Testis (tissue), 3 donors: ENCODE measurements around the gene KIFC3. TPM values are rescaled to one million over a fixed set of nuclear protein-coding genes. Genes with fewer than 3 reads are reported as not detected.

ENCODE experiments used
- DNase-seq: peaks from one replicate; pipeline ENCODE4 v3.0.0-alpha.2; 2019
- H3K27ac ChIP-seq, 2 donors: fragments of 200-600 bp; sonication (generic); one replicate each; pipeline ENCODE4 v1.5.1; 2019
- H3K27me3 ChIP-seq: fragments of 200-600 bp; sonication (generic); one replicate; pipeline ENCODE4 v1.5.1; 2019
- H3K36me3 ChIP-seq: fragments of 200-600 bp; sonication (generic); one replicate; pipeline ENCODE4 v1.5.1; 2017; ENCODE audit warnings: low read depth; ENCODE audit errors: missing control alignments
- H3K4me1 ChIP-seq: fragments of 200-600 bp; sonication (generic); one replicate; pipeline ENCODE4 v1.5.1; 2019
- H3K4me3 ChIP-seq, 2 donors: fragments of 200-600 bp; sonication (generic); one replicate each; pipeline ENCODE4 v1.5.1; 2017 to 2019
- H3K9me3 ChIP-seq: fragments of 200-600 bp; sonication (generic); one replicate; pipeline ENCODE4 v1.5.1; 2017
- CTCF ChIP-seq, 3 experiments: fragments of 450-650 bp in 2 of 3; fragments of 200-600 bp in 1 of 3; sonication (generic) in 1 of 3; IDR thresholded peaks; one replicate each; pipeline ENCODE4 v1.5.1; 2016 to 2019; ENCODE audit warnings: antibody characterized with exemption in 3 of 3, mild to moderate bottlenecking in 2 of 3, moderate library complexity in 1 of 3
- POLR2A ChIP-seq: fragments of 450-650 bp; IDR thresholded peaks from one replicate; pipeline ENCODE4 v1.6.1; 2017; ENCODE audit warnings: antibody characterized with exemption, mild to moderate bottlenecking, moderate library complexity
- WGBS, 2 donors: methylation state at CpG; one replicate each; pipeline ENCODE4 v1.1.5; 2018; 5-methylcytosine and 5-hydroxymethylcytosine counted together
- intact Hi-C: fragments of 100-400 bp; cut with DNase I; formaldehyde crosslinking; loops from one replicate; pipeline ENCODE4 v1.15.1; 2023; ENCODE audit warnings: low total_unique reads
- polyA plus RNA-seq: library from polyadenylated mRNA; stranded (reverse); fragments of 350-450 nt; fragmentation: Illumina TruSeq; extraction: RNeasy Lipid Tissue Mini Kit (QIAGEN cat#74804); gene quantifications from one replicate; pipeline ENCODE4 v1.2.3, GENCODE V29; 2014; ENCODE audit warnings: low read depth, low replicate concordance; ENCODE audit not compliant: insufficient read depth
- total RNA-seq, 2 donors: library from RNA; depleted of rRNA; stranded (reverse); fragments of >200 nt; gene quantifications; one replicate each; pipeline ENCODE4 v1.2.3, GENCODE V29; 2016

Gene KIFC3
- total and polyA plus RNA-seq, 3 donors from 2014 or later: 105 to 185 (median 137) TPM

DNA sequence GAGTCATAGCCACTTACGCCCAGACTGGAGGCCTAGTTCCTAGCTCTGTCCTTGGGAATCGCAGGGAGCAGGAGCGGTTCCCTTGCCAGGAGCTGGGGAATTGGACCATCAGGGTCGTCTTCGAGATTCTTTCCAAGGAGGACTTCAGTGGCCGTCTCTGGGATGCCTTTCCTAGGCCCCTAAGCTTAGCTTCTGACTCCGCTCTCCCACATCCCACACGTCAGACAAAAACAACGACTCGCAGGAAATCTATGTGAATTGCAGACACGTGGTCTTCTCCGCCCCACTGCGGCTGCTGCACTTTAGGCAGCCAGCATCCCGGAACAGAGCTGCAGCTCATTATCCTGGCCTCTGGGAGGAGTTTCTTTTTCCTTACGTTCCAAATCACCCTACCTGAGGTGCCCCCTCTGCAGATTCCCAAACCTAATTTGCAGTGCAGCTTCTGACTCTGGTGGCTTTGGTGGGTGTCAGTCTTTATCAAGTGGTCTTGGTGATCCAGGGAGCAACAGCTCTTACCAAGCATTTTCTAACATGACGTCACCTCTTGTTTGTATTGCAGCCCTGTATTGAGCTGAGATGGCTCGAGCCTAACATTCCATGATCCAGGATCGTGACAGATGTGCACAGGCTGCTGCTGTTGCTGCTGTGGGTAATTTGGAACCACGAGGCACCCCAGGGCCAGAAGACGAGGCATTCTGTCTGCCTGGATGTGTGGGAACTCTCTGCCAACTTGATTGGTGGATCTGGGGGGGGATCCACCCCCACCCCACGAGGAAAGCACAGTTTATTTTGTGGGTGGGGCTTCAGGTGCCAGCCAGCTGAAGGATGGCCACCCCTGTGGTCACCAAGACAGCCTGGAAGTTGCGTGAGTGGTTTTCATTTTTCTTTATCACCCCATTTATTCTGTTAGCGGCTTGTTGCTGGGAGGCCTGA, 65.6 kb downstream of the KIFC3 start:
- DNase-seq: peak; percentile 71
- no peaks in the 10 kb centered on the region for H3K36me3 ChIP-seq
- peaks cover 5% of the 10 kb centered on the region for H3K4me1 ChIP-seq
- WGBS, 2 donors: 12% methylated on average over 19 to 23 of the region's 23 CpGs
- H3K27me3 ChIP-seq: no peaks in the 10 kb centered on the region
- peak overlapping the region in 1 of 2 donors; percentile 39 for H3K27ac ChIP-seq
- intact Hi-C loops: no loop called here
- no peak for TF ChIP-seq POLR2A
- TF ChIP-seq CTCF (IDR thresholded peaks at IDR 0.05): peak in 1 of 3 experiments; percentile 24
- H3K4me3 ChIP-seq: peak overlapping the region; percentile 76 to 89
- H3K9me3 ChIP-seq: no peaks in the 10 kb centered on the region

DNA sequence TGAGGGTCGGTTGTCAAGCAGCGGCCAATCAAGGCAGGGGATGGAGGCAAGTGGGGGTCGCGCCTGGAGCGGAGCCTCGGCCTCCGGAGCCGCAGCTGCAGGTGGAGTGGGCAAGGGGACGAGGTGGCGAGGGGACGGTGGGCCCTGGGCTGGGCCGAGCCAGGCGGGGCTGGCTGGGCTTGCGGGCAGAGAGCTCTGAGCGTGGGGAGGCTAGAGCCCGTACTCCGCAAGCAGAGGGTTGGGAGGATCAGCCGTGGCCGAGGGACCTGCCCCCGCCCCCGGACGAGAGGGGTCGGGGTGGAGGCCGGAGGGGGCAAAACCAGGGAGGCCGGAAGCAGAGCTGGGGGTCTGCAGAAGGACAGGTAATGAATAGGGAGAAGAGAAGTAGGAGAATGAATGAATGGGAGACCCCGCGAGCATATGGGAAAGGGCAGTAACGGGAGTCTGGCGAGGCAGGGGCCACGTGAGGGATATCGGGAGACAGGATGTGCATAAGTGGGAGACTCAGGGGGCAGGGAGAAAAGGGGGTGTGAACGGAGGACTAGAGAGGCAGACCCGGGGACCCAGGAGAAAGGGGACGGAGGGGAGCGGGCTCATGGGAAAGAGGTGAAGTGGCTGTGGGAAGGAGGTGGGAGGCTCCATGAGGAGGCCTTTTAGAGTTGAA, 66.4 kb downstream of the KIFC3 start, which contains the start of gene KATNB1:
KATNB1 (plus strand) TSS at position 16 of the 664 bp plus-strand sequence. CDS start 1,474 bp downstream, outside the sequence.
- no peaks in the 10 kb centered on the region for H3K36me3 ChIP-seq
- no peaks in the 10 kb centered on the region for H3K9me3 ChIP-seq
- peak within 1 kb of the TSS; percentile 76 to 89 for H3K4me3 ChIP-seq
- 1% methylated on average over 32 to 35 of the region's 35 CpGs for WGBS, 2 donors
- intact Hi-C loops: no loop called here
- H3K27me3 ChIP-seq: no peaks in the 10 kb centered on the region
- TF ChIP-seq POLR2A: no peak
- TF ChIP-seq CTCF (IDR thresholded peaks at IDR 0.05): no peak
- peak within 1 kb of the TSS; percentile 78 to 88 for H3K27ac ChIP-seq
- no peak for DNase-seq
- H3K4me1 ChIP-seq: peaks cover 5% of the 10 kb centered on the region

- Histone ChIP-seq H3K27ac (peak overlapping the region; percentile 78 to 88), H3K9me3 (no peaks in the 10 kb centered on the region), H3K36me3 (no peaks in the 10 kb centered on the region), H3K4me1 (peaks cover 5% of the 10 kb centered on the region), H3K4me3 (peak overlapping the region; percentile 76 to 89), H3K27me3 (no peaks in the 10 kb centered on the region)
- DNase-seq: peak; percentile 100
- intact Hi-C loops: no loop called here
- TF ChIP-seq CTCF (IDR thresholded peaks at IDR 0.05) (no peak), POLR2A (no peak)
- WGBS, 2 donors: 0% methylated on average over 29 to 45 of the region's 45 CpGs
Observed at GRCh38 chr16:57734925-57735754, 67.2 kb downstream of the KIFC3 start.

DNA sequence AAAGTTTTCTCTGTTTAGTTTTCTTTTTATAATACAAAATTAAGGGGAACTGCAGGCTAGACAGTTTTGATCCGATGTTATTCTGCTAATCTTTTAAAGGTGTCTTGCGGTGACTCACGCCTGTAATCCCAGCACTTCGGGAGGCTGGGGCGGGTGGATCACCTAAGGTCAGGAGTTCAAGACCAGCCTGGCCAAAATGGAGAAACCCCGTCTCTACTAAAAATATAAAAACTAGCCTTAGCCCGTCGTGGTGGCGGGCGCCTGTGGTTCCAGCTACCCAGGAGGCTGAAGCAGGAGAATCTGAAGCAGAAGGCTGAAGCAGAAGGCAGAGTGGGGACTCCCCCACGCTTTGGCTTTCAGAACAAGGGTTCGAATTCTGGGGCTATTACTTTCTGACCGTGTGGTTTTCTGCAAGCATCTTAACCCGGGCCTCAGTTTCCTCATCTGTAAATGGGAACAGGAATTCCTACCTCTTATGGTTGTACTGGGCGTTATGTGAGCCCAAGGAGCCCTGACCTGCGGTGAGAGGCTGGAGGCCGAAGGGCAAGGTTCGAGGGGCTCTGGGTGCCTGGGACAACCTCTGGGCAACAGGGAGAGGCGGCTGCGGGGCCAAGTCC, 67.9 kb downstream of the KIFC3 start:
- DNase-seq: no peak
- WGBS, 2 donors: 46 to 48% methylated on average over 16 to 20 of the region's 20 CpGs
- Histone ChIP-seq H3K4me3 (peak overlapping the region; percentile 62 to 89), H3K9me3 (no peaks in the 10 kb centered on the region), H3K36me3 (no peaks in the 10 kb centered on the region), H3K4me1 (peaks cover 5% of the 10 kb centered on the region), H3K27me3 (no peaks in the 10 kb centered on the region), H3K27ac (peak overlapping the region; percentile 78 to 88)
- TF ChIP-seq POLR2A (no peak), CTCF (IDR thresholded peaks at IDR 0.05) (no peak)
- intact Hi-C loops: no loop called here
